Tibial artery (tissue), 4 donors: ENCODE results near the gene CNTN4.

Source experiments
- DNase-seq, 2 donors: peaks; one replicate each; pipeline ENCODE4 v3.0.0-alpha.2; 2019
- H3K27ac ChIP-seq, 2 donors: fragments of 200-600 bp; sonication (generic) in 1 of 2; 1 replicate in 1 of 2; 2 replicates in 1 of 2; pipeline ENCODE4 v1.5.1; 2018 to 2019; ENCODE audit warnings: mild to moderate bottlenecking in 1 of 2
- H3K27me3 ChIP-seq, 2 donors: fragments of 200-600 bp; sonication (generic) in 1 of 2; one replicate each; pipeline versions ENCODE4 v1.5.1 to v1.6.0; 2016 to 2019
- H3K36me3 ChIP-seq, 3 donors: fragments of 200-600 bp; sonication (generic) in 2 of 3; one replicate each; pipeline ENCODE4 v1.5.1; 2016 to 2019; ENCODE audit warnings: mild to moderate bottlenecking in 2 of 3
- H3K4me1 ChIP-seq, 4 donors: fragments of 200-600 bp; sonication (generic) in 2 of 4; 1 replicate in 3 of 4; 2 replicates in 1 of 4; pipeline ENCODE4 v1.5.1; 2016 to 2019
- H3K4me3 ChIP-seq, 2 donors: fragments of 200-600 bp; sonication (generic) in 1 of 2; 1 replicate in 1 of 2; 2 replicates in 1 of 2; pipeline ENCODE4 v1.5.1; 2018 to 2019; ENCODE audit warnings: mild to moderate bottlenecking in 2 of 2
- H3K9me3 ChIP-seq, 3 donors: fragments of 200-600 bp; sonication (generic) in 1 of 3; one replicate each; pipeline ENCODE4 v1.5.1; 2016 to 2019
- CTCF ChIP-seq, 2 experiments: fragments of 200-600 bp in 1 of 2; fragments of 450-650 bp in 1 of 2; IDR thresholded peaks; one replicate each; pipeline ENCODE4 v1.5.1; 2017 to 2019; ENCODE audit warnings: antibody characterized with exemption in 2 of 2, mild to moderate bottlenecking in 1 of 2, moderate library complexity in 1 of 2
- intact Hi-C: fragments of 100-400 bp; cut with DNase I; formaldehyde crosslinking; loops from one replicate; pipeline ENCODE4 v1.15.0; 2023; ENCODE audit warnings: low total_unique reads

CNTN4 gene

DNA sequence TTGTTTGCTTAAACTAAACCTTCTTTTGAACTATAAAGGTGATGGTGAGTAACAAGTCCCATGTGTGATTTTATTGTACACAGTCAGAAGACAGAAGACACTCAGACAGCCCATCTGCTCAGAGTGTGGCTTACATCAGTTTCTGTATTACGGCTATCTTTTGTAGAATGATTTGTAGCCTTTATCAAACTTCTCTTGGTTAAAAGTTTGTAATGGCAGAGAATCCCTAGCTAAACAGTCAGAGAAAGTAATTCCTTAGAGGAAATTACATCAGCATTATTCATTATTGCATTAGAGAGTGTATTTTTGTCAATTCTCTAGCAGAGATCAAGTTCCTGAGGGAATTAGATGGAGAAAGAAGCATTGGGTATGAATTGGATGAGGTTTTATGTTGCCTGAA lies 500.8 kb downstream of the CNTN4 start:
- TF ChIP-seq CTCF (IDR thresholded peaks at IDR 0.05): no peak
- no peak overlapping the region for H3K27ac ChIP-seq
- no peaks in the 10 kb centered on the region for H3K9me3 ChIP-seq
- no peak overlapping the region for H3K4me3 ChIP-seq
- intact Hi-C loops: no loop called here
- DNase-seq: no peak
- peaks cover 0 to 10% (median 2%) of the 10 kb centered on the region in 4 donors for H3K4me1 ChIP-seq
- no peaks in the 10 kb centered on the region for H3K36me3 ChIP-seq
- no peaks in the 10 kb centered on the region for H3K27me3 ChIP-seq

DNA sequence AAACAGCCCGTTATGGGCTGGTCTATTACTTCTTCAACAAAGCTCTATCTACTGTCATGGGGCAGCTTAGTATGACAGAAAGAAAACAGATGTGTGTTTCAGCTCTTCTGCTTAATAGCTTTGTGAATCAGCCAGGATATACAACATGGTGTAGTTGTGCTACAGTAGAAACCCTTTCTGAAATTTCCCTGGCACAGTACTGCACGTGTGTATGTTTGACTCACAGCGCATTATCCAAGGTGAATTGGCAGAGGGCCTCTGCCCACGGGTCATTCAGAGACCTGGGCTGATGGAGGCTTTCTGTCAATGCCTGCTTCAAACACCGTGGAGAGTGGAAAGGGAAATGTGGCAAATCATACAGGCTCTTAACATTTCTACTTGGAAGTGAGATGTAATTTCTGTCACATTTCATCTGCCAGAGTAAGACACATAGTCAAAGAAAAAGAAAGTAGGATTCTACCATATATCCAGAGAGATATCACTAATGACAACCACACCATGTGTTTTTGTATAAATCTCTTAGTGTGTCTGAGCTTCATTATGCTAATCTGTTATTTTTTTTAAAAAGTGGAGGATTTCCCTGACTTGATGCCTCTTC lies 505.1 kb downstream of the CNTN4 start:
- Histone ChIP-seq H3K27me3 (no peaks in the 10 kb centered on the region), H3K4me3 (no peak overlapping the region), H3K9me3 (no peaks in the 10 kb centered on the region), H3K4me1 (peaks cover 0 to 8% (median 2%) of the 10 kb centered on the region in 4 donors), H3K36me3 (no peaks in the 10 kb centered on the region), H3K27ac (no peak overlapping the region)
- TF ChIP-seq CTCF (IDR thresholded peaks at IDR 0.05): no peak
- intact Hi-C loops: no loop called here
- no peak for DNase-seq

DNA sequence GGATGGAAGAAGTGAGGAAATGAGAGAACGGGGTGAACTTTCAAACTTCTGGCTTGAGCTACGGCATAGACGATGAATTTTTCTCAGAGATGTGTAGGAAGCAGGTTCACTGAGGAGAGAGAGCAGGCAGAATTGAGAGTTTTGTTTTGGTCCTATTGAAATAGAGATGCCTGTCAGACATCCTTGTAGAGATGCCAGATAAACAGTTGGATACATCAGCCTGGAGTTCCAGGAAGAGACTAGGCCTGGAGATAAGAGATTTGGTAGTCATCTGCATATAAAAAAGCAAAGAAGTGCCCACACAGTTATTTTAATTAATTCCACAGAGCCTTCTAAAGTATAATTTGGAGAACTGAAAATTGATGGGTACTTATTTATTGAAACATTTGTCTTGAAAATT lies 515.9 kb downstream of the CNTN4 start:
- Histone ChIP-seq H3K4me3 (no peak overlapping the region), H3K27me3 (no peaks in the 10 kb centered on the region), H3K4me1 (no peaks in the 10 kb centered on the region), H3K27ac (no peak overlapping the region), H3K36me3 (no peaks in the 10 kb centered on the region), H3K9me3 (no peaks in the 10 kb centered on the region)
- no peak for DNase-seq
- intact Hi-C loops: no loop called here
- no peak for TF ChIP-seq CTCF (IDR thresholded peaks at IDR 0.05)

- H3K4me3 ChIP-seq: no peak overlapping the region
- intact Hi-C loops: no loop called here
- H3K4me1 ChIP-seq: no peaks in the 10 kb centered on the region
- no peaks in the 10 kb centered on the region for H3K27me3 ChIP-seq
- no peak for TF ChIP-seq CTCF (IDR thresholded peaks at IDR 0.05)
- H3K27ac ChIP-seq: no peak overlapping the region
- no peaks in the 10 kb centered on the region for H3K36me3 ChIP-seq
- no peak for DNase-seq
- H3K9me3 ChIP-seq: no peaks in the 10 kb centered on the region
Observed at GRCh38 chr3:2615080-2615479, 516.4 kb downstream of the CNTN4 start.

DNA sequence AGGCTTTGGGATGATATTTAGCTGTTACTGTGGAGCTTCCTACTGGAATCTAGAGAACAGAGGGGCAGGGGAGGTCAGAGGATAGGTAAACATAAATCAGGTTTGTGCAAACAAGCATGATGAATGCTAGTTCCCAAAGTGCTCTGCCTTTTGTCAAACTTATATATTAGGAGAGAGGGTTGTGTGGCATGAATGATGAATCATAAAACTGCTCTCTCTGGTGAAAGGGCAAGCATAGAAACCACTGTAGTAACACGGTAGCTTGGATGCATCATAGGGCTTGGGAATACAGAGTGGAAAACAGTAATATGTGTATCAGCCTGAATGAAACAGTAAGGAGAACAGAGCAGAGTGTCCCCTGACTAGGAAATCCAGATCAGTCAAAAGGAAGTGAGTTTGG lies 524.8 kb downstream of the CNTN4 start:
- H3K36me3 ChIP-seq: no peaks in the 10 kb centered on the region

More for the DNA sequence above, 524.8 kb downstream of the CNTN4 start:
- no peak for DNase-seq
- intact Hi-C loops: no loop called here
- H3K4me1 ChIP-seq: no peaks in the 10 kb centered on the region
- H3K4me3 ChIP-seq: no peak overlapping the region
- no peaks in the 10 kb centered on the region for H3K27me3 ChIP-seq
- TF ChIP-seq CTCF (IDR thresholded peaks at IDR 0.05): no peak
- H3K27ac ChIP-seq: no peak overlapping the region
- H3K9me3 ChIP-seq: no peaks in the 10 kb centered on the region
